IPS DF 4.7 (cell line): ENCODE measurements around the gene SFXN1.

Experiments used
- DNase-seq: peaks from one replicate; pipeline ENCODE4 v3.0.0-alpha.2; 2013; ENCODE audit warnings: low spot score; ENCODE audit errors: extremely low read depth

The SFXN1 gene

DNA sequence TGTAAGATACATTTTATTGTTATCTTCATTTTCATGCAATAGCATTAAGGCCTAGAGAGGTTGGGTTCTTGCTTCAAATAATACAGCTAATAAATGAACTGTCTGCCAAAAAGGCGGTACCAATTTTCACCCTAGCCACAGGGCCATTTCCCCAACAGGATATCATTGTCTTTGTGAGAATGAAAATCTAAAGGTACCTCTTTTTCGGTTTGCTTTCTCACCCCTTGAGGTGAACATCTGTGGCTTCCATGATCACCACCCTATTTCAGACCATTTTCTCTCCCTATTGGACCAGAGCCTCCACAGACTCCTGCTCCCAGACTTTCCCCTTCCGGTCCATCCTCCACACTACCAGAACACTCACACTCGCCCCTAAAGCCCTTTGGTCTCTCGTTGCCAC is 60.2 kb downstream of the SFXN1 start:
- DNase-seq: no peak

DNA sequence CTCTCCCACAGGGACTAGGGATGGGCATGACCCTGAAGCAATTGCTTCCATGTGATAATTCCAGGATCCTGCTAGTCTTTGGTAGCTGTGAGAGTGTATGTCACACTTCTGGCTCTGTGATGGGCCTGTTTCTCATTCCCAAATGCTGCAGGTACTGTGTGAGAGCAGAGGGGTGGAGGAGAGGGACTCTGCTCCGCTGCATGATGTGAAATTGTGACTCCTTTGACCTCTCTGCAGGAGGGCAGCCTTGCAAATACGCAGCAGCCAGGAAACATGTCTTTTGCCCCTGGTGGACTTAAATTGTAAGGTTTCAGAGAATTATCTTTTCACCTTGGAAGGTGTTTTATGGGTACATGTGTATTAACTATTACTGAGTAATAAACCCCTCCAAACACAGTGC is 61.6 kb downstream of the SFXN1 start:
- no peak for DNase-seq

DNA sequence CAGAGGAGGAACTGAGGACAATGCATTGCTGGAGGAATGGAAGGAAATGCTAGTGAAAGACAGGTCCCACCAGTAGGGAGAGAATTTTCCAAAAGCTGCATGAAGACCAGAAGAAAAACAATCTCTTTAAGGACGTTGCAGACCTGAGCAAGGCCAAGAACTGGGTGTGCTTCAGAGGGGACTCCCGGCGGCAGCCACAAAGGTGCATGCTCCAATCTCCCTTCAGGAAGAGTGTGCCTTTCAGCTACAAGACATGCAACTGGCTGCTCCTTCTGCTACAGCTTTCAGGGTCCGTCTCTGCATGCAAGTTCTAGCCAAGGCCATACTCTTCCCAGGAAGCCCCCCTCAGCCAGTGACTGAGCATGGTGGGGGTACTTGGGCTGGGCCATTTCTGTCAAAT is 62.9 kb downstream of the SFXN1 start:
- no peak for DNase-seq

DNA sequence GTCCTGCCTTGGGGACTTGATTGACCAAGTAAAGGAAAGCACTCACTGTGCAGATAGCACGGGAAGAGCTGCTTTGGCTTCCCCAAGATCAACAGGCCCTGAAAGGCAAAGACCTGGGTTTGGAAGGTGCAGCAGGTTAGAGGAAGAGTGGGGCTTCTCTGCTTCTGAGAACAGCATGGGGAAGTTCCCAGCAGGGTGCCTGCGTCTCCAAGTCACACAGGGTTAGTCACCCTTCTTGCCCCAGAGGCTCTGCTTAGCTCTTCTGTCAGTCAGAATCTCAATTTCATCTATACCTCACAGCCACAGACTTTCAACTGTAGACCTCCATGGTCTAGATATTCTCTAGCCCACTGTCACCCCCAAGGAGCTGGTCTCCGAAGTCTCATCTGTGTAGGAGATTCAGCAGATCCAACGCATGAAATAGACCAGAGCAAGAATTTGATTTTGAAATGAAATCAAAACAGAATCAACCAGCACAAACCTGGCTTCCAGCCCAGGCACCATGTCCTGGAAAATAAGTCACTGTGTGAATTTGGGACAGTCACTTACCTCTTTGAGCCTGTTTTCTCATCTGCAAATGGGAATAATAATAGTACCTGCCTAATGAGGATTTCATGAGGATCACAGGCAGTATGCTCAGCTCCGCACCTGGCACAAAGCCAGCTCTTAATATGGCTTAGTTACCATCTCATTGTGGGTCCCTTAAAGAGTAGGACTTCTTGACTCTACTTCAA is 64.0 kb downstream of the SFXN1 start:
- DNase-seq: no peak

DNA sequence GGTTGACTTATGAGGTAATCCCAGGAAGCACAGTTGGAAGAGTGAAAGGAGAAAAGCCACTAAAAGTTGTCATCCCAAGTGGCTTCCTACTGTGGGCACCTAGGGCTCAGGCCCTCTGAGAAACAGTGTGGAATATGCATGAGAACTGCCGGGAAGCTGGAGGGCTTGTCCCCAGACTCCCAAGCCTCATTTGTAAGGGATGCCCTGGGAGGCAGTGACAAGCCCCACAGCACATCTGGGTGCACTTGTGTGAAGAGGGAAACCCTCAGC is 64.5 kb downstream of the SFXN1 start:
- no peak for DNase-seq

DNA sequence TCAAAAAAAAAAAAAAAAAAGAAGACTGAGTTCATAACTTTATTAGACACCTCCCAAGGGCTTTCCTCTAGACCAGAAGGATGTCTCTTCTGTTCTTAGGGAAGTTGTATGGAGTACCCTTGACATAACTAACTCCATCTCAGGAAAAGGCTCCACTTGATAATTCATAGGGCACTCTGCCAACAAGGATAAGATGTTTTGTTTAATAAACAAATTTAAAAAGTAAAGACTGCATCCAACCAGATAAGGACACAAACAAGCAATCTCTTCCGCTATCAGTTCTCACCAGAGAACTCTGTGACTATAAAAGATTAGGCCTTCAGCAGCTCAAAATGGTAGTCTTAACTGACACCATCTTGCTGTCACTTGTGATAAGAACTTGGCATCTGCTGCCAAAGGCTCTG is 65.8 kb downstream of the SFXN1 start:
- no peak for DNase-seq

DNA sequence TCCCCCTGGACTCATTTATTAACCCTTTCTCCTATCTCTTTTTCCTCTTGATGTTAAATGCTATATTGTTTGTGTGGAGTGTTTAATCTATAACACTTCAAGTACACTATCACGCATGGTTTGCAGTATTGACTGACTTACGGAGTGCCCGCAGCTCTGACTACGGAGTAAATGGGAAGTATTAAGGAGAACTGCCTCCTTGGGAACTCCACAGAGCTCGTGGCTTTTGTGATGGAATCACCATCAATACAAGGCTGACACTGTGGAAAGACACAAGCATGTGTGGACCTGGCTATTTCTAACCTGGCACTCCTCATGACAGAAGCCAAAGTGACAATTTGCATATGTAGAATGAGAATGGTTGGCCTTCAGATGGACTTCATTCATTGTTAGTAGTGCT is 66.2 kb downstream of the SFXN1 start:
- DNase-seq: no peak

DNA sequence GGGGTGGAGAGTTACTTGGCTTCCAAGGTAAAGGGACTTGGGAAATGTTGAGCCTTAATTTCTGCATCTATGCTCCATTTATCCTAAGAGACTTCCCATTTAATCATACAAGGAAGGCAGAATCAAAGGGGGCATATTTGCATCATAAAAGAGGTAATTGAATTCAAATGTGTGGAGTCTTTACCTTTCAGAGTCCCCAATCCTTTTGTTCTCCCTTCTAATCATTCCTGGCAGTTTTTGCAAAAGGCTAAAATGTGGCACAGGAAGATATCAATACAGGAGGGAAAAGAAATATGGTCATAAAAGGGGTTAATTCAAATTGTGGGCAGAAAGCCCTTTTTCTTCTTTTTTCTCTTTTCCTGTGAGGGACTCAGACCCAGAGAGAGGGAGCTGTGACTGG is 69.5 kb downstream of the SFXN1 start:
- no peak for DNase-seq

DNA sequence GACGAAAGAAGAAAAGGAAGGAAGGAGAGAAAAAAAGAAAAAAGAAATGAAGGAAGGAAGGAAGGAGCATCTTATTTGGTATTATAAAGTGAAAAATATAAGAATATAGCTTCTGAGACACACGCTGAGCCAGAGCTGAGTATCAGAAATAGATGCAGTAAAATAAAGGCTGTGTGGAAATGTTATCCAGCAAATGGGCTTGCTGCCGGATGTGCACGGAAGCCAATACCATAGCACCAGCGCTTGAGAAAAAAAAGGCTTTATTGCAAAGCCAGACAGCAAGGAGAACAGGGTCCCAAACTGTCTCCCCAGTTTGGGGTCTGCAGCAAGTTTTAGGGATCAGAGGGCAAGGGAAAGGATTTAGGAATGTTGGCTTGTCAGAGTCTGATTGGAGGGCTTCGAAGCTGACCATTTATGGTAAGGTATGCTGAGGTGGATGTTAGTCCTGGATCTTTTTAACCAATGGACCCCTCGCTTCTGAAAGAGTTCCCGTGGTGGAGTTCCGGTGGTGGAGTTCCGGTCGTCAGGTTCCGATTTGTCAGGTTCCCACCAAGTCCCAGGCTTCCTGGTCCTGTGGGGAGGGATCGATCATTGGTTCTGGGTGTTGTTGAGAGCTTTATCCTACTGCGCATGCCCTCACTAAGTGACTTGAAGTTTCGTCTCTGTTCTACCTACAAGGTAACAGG is 70.4 kb downstream of the SFXN1 start:
- DNase-seq: no peak

DNA sequence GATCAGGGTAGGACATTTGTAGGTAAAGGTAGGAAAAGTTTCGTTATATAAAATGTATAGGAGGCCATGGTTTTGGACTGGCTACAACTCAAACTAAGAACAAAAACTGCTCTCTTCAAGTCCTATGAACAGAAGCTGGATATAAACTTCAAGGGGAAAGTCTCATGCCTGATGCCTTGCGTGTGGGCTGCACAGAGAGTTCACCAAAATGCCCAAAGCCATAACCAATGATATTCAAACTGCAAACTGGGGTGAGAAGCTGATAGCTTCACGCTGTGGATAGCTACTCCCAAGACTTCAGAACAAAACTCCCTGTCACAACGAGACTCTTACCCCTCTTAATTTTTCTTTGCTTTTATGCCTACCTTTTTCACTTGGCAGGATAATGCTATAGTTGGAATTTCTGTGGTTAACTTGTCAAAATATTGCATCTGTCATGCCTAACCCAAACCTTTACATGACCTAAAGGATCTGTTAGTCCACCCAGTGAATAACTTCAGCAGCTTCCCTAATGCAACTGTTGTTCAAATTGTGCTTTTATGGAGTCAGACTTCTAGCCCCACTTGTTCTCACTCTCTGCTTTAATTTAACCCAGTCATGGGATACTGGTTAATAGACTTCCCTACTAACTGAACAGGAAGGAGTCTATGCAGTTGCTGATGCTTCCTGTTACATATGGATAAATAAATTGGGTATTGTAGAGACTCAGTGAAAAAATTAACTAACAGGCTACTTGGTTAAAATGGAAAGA is 71.9 kb downstream of the SFXN1 start:
- DNase-seq: no peak

DNA sequence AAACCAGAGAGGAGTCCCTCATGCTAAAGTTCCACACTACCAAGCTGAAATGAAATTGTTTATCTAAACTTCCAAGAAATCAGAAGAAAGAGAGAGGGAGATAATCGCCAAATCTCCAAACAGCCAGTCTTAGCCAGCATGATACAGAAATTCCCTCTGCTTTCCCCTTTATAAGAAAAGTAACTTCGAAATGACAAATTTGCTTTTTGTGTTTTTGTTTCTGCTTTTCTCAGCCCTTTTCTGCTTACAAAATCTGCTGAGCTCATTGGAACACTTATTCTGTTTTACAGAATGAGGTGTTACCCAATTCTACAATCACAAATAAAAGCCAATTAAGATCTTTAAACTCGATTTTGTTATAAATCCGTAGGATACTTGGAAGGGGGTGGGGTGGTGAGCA is 72.9 kb downstream of the SFXN1 start:
- no peak for DNase-seq

DNA sequence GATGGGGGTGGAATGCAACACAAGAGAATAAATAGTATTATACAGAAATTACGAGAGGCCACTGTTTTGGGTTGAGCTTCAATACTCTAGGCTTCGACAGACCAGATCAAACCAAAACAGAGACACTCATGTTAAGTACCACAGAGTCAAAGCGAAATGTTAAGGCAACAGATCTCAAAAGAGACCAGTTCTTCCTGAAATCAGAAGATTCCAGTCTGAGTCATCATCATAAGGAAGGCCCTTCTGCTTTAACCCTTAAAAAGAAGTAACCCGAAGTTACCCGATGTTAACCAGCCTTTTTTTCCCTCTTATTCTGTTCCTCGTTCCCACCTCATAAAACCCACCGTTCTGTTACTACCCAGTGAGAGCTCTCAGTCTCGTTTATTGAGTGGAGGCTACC is 75.9 kb downstream of the SFXN1 start:
- no peak for DNase-seq

DNA sequence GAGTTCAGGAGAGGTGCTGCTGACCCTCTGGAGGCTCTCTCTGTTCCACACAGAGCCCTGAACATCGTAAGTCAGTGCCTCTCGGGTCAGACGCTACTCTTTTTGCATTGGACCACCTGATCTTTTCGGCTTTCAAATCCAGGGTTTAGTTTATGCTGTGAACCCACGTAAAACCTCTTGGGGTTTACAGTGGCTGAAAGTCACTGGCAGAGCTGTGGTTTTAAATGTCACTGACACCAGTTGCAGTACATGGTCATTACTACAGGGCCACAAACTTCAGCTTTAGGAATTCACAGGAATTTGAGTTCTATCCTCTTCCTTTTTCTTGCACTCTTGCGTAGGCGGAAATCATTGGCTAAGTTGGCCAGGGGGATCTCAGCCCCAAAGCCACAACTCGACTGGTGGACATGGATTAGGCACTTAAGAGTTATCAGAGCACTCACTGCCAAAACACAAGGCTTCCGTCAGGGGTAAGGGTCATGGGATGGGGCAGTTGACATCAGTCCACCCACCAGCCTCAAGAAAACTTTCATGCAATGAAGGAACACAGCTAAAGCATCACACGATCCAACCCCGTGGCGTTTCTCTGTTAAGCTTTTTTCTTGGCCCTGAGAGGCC is 76.9 kb downstream of the SFXN1 start:
- DNase-seq: no peak

DNA sequence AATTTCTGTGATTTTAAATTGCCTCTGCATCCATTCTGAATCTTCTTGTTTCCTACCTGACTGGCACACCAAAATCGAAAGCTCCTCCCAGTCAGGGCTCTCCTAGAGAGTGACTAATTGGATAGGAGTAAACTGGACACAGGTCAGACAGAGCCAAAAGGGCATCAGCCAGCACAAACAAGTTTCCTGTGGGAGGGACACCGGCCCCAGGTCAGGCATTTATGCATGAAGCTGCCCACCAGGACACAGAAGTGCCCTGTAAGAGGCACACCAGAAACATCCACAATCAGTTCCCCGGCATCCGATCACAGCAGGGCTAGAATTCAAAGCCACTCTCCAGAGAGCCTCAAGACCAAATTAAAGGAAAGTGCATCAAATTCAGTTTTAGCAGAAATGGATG is 78.4 kb downstream of the SFXN1 start:
- no peak for DNase-seq

DNA sequence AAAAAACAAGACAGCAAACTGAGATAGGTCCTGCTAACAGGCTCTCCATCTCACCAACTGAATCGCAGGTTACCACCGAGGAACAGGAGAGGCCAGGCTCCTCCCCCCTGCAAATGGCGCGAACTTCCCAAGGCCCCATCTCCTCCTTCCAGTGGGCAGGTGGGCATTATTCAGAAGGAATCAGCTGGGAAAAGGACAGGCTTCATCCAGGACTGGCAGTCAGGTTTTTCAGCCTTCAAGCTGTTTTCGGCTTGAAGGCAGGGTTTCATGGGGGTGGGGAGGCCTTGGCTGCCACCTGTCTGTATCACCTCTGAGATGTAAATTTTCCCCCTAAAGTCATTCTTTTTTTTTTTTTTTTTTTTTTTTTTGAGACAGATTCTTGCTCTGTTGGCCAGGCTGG is 79.4 kb downstream of the SFXN1 start:
- no peak for DNase-seq

DNA sequence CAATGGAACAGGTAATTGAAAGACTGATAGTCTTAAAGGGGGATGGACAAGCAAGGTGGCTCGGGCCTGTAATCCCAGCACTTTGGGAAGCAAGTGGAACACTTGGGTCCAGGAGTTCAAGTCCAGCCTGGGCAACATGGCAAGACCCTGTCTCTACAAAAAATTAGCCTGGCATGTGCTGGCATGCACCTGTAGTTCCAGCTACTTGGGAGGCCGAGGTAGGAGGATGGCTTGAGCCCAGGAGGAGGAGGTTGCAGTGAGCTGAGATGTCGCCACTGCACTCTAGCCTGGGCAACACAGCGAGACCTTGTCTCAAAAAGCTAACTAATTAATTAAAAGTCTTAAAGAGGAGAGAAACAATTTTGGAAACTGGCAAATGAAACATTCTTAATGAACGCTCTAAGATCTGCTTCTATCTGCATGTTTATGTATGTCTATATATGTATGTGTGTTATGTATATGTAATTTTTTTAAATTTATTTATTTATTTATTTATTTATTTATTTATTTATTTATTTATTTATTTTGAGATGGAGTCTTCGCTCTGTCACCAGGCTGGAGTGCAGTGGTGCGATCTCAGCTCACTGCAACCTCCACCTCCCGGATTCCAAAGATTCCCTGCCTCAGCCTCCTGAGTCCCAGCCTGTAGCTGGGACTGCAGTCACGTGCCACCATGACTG is 80.6 kb downstream of the SFXN1 start:
- no peak for DNase-seq

DNA sequence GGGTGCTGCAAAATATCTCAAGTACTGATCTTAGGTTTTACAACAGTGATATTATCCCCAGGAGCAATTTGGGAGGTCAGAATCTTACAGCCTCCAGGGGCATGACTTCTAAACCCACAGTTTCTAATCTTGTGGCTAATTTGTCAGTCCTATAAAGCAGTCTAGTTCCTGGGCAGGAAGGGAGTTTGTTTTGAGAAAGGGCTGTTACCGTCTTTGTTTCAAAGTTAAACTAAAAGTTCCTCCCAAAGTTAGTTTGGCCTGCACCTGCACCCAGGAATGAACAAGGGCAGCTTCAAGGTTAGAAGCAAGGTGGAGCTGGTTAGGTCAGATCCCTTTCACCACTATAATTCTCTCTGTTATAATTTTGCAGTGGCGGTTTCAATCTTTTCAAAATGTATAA is 81.7 kb downstream of the SFXN1 start:
- DNase-seq: no peak

DNA sequence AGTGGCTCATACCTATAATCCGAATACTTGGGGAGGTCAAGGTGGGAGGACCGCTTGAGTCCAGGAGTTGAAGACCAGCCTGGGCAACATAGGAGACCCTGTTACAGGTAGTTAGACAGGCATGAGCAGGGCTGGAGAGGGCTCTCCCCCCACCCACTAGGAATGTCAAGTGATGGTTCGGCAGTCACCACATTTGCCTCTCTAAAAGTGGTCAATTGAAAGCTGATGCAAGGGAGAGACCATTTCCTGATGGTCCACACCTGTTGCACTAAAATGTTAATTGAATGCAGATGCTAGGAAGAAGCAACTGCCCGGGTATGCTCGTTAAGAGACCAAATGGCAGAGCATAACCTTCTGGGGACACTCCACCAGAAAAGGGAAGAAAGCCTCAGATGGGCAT is 82.7 kb downstream of the SFXN1 start:
- no peak for DNase-seq

DNA sequence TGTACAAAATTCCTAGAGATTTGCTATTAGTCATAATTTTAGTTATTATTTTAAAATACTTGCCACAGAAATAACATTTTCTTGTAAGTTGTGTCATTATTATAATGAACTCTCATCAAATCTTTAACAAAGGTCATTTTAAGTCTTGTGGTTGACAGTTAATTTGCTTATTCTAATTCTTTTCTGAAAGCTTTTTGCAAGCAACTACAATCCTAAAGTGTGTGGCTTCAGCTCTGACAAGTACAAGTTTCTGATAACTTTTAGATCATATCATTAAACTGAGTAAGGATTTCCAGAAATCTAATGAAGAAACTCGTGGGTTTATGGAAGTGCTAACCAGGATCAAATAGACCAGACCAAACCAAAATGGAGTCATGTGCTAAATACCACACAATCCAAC is 86.4 kb downstream of the SFXN1 start:
- no peak for DNase-seq

DNA sequence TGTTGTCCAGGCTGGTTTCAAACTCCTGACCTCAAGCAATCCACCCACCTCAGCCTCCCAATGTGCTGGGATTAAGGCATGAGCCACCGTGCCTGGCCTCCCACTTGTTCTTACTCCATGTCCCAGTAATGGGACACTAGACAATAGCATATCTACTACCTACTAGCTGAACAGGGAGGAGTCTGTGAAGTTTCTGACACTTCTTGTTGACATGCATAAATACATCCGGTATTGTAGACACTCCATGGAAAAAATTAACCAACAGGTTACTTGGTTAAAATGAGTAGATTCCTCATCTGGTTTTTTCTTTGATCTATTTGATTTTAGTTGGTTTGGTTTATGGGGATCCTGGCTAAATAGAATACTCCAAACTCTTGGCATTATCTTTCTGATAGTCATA is 88.3 kb downstream of the SFXN1 start:
- DNase-seq: no peak

DNA sequence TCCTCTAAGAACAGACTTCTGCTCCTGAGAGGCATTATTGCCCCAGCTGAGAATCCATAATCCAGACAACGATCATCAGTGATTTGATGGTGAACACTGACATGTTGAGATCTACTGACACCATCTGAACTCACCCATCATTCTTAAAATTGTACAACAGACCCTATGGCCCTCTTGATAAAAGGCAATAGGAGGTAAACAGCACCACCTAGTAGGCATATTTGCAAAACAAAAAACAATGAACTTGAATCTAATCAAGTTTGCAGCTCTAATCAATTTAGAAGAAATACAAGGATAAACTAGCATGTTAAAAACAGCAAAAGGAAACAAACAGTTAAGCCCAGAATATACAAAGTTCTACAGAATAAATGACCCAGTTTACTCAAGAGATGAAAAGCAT is 89.6 kb downstream of the SFXN1 start:
- no peak for DNase-seq

DNA sequence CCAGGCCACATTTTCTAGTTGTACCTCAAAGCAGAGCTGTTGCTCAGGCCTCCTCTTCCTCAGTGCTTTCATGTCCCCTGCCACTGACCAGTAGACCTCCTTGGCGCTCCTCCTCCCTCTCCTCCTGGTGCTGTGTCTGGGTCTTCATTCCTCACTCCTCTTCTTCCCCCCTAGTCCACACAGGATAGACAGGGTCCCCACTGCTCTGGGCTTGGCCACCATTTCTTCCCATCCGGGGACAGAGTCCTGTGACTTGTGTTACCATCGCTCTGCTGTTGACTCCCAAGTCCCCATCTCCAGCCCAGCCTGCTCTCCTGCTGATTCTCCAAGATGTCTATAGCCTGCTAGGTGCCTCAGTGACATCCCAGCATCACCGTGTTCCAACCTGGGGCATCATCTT is 91.3 kb downstream of the SFXN1 start:
- no peak for DNase-seq
